ENCODE results near the gene ACTL8.

DNA sequence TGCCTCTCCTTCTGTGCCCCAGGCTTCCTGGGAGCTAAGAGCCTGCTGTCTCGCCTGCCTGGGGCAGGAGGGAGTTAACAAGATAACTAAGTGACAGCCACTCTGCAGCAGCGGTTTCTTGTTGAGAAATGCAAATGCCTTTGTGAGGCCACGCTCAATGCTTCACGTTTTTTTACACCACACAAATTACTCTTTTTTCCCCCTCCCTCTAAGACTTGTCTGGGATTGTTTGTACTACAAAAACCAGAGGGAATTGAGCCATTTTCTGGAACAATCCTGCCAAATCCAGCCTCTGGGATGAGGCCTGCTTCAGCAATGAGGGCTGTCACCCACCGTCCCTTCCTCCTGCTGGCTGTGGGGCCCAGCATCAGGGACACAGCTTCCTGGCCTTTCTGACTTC, 119.6 kb downstream of the ACTL8 start:
- TF ChIP-seq POLR2A (IDR thresholded peaks at IDR 0.05; ENCODE audit: low read depth, low read length), result no peak
- TF ChIP-seq, protein P1, sequence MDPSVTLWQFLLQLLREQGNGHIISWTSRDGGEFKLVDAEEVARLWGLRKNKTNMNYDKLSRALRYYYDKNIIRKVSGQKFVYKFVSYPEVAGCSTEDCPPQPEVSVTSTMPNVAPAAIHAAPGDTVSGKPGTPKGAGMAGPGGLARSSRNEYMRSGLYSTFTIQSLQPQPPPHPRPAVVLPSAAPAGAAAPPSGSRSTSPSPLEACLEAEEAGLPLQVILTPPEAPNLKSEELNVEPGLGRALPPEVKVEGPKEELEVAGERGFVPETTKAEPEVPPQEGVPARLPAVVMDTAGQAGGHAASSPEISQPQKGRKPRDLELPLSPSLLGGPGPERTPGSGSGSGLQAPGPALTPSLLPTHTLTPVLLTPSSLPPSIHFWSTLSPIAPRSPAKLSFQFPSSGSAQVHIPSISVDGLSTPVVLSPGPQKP (IDR thresholded peaks at IDR 0.05; ENCODE audit: borderline replicate concordance, low read depth, low read length), result no peak
- TF ChIP-seq, protein P2, sequence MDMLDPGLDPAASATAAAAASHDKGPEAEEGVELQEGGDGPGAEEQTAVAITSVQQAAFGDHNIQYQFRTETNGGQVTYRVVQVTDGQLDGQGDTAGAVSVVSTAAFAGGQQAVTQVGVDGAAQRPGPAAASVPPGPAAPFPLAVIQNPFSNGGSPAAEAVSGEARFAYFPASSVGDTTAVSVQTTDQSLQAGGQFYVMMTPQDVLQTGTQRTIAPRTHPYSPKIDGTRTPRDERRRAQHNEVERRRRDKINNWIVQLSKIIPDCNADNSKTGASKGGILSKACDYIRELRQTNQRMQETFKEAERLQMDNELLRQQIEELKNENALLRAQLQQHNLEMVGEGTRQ (IDR thresholded peaks at IDR 0.05; ENCODE audit: low read depth, low read length), result no peak
- TF ChIP-seq, protein P3, sequence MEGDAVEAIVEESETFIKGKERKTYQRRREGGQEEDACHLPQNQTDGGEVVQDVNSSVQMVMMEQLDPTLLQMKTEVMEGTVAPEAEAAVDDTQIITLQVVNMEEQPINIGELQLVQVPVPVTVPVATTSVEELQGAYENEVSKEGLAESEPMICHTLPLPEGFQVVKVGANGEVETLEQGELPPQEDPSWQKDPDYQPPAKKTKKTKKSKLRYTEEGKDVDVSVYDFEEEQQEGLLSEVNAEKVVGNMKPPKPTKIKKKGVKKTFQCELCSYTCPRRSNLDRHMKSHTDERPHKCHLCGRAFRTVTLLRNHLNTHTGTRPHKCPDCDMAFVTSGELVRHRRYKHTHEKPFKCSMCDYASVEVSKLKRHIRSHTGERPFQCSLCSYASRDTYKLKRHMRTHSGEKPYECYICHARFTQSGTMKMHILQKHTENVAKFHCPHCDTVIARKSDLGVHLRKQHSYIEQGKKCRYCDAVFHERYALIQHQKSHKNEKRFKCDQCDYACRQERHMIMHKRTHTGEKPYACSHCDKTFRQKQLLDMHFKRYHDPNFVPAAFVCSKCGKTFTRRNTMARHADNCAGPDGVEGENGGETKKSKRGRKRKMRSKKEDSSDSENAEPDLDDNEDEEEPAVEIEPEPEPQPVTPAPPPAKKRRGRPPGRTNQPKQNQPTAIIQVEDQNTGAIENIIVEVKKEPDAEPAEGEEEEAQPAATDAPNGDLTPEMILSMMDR (conservative IDR thresholded peaks at IDR 0.05; ENCODE audit: low read depth, low read length), result no peak

Data from IMR-90 (cell line).